ENCODE data around the gene DDX54. TPM values are rescaled to one million over a fixed set of nuclear protein-coding genes. Genes with fewer than 3 reads are reported as not detected.

DDX54 gene
- total RNA-seq, 1 donor from 2014 or later: 54.9 TPM

DNA sequence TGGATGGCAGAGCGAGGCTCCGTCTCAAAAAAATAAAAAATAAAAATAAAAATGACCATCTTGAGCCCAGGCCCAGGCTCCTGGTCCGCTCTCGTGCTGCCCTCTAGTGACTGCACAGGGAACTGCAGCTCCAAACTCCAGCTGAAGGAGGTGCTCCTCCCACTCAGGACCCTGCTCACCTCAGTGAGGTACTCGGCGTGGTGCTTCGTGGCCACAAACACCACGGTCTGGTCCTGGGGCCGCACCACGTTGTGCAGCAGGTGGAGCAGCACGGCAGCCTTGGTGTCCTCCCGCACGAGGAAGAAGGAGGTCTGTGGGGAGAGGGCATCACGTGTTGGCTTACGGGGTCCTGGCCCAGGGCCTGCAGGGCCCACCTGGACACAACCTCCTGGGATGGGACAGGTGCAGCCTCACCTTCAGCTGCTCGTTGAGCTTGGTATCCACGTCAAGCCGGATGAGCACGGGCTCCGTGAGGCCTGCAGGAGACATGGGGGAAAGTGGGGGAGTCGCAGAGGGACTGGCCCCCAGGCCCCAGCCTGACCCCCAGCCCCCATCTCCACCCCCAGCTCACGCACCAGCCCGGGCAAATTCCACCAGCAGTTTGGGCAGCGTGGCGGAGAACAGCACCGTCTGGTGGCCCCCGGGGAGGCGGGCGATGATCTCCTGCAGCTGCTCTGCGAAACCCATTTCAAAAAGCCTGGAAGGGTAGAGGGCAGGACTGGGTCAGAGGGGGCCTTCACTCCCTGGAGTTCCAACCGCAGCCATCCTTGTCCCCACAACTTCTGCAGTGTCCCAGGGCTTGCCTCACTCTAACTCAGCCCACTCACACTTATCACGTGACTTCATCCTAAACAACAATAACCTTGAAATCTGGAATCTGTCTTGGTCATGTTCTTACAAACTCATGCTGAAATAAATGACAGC, 10.6 kb downstream of the DDX54 start:
- H3K27ac ChIP-seq: no peak overlapping the region
- DNase-seq (peak; percentile 80), ATAC-seq (peak; percentile 88 to 89)
- peaks cover 100% of the 10 kb centered on the region for H3K36me3 ChIP-seq
- intact Hi-C loops (cut with DNase I): no loop called here
- TF ChIP-seq, protein P1, sequence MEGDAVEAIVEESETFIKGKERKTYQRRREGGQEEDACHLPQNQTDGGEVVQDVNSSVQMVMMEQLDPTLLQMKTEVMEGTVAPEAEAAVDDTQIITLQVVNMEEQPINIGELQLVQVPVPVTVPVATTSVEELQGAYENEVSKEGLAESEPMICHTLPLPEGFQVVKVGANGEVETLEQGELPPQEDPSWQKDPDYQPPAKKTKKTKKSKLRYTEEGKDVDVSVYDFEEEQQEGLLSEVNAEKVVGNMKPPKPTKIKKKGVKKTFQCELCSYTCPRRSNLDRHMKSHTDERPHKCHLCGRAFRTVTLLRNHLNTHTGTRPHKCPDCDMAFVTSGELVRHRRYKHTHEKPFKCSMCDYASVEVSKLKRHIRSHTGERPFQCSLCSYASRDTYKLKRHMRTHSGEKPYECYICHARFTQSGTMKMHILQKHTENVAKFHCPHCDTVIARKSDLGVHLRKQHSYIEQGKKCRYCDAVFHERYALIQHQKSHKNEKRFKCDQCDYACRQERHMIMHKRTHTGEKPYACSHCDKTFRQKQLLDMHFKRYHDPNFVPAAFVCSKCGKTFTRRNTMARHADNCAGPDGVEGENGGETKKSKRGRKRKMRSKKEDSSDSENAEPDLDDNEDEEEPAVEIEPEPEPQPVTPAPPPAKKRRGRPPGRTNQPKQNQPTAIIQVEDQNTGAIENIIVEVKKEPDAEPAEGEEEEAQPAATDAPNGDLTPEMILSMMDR (IDR thresholded peaks at IDR 0.05): peak; percentile 99
- H3K9me3 ChIP-seq: no peaks in the 10 kb centered on the region
- H3K4me3 ChIP-seq: no peak overlapping the region
- H3K4me1 ChIP-seq: peaks cover 6% of the 10 kb centered on the region
- H3K27me3 ChIP-seq (ENCODE audit: low read depth): no peaks in the 10 kb centered on the region

DNA sequence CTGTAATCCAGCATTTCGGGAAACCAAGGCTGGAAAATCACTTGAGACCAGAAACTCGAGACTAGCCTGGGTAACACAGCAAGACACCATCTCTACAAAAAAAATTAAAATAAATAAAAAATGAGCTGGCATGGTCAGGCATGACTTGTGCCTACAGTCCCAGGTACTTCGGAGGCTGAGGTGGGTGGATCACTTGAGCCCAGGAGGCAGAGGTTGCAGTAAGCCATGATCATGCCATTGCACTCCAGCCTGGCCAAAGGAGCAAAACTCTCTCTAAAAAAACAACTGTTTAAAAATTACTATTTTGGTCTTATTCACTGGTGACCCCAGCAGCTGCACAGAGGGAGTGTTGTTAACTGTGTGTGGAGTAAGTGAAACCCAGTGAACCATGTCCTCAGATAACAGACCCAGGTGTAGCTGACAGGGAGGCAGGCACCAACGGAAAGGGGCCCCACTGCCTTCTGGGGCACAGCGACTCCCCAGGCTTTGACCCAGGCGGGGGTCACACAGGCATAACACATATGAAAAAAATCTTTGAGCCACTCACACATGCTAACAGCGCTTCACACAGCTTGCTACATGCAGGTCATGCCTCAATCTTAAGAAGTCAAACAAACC, 12.1 kb downstream of the DDX54 start:
- H3K27me3 ChIP-seq (ENCODE audit: low read depth): no peaks in the 10 kb centered on the region
- intact Hi-C loops (cut with DNase I): no loop called here
- H3K27ac ChIP-seq: no peak overlapping the region
- H3K4me3 ChIP-seq: no peak overlapping the region
- TF ChIP-seq, protein P1 (IDR thresholded peaks at IDR 0.05): no peak
- peaks cover 100% of the 10 kb centered on the region for H3K36me3 ChIP-seq
- peaks cover 6% of the 10 kb centered on the region for H3K4me1 ChIP-seq
- no peaks in the 10 kb centered on the region for H3K9me3 ChIP-seq
- no peak for DNase-seq
- ATAC-seq: no peak

DNA sequence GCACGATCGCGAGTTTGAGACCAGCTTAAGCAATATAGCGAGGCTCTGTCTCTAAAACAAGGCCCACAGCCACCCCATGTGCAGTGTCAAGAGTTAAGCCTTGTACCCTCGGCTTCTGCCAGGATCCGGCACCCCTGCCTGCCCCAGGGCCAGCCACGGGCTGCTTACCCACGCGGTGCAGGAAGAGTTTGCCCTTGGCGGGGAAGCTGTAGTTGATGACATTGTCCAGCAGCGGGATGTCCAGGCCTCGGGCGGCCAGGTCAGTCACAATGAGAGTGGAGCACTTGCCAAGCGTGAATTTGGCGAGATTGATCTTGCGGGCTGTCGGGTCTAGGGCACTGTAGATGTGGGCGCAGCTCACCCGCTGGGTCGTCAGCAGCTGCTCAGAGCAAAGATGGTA, 13.1 kb downstream of the DDX54 start:
- Histone ChIP-seq H3K27me3 (ENCODE audit: low read depth) (no peaks in the 10 kb centered on the region), H3K36me3 (peaks cover 100% of the 10 kb centered on the region), H3K9me3 (no peaks in the 10 kb centered on the region), H3K4me1 (peaks cover 6% of the 10 kb centered on the region), H3K4me3 (no peak overlapping the region), H3K27ac (no peak overlapping the region)
- TF ChIP-seq, protein P1 (IDR thresholded peaks at IDR 0.05): no peak
- intact Hi-C loops (cut with DNase I): no loop called here
- DNase-seq: no peak
- ATAC-seq: no peak

DNA sequence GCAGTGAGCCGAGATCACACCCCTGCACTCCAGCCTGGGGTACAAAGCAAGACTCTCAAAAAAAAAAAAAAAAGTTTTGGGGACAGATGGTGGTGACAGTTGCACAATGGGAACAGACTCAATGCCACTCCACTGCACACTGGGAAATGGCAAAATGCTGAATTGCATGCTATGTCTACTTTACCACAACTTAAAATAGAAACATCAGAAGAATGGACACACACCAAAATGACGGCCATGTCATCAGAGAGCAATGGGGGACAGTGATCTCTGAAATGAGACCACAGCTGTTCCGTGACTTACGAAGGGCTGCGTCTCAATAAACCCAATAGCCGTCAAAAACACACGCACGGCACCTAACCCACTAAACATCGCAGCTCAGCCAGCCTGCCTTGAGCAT, 13.7 kb downstream of the DDX54 start:
- TF ChIP-seq, protein P1 (IDR thresholded peaks at IDR 0.05): no peak
- Histone ChIP-seq H3K4me3 (no peak overlapping the region), H3K27me3 (ENCODE audit: low read depth) (no peaks in the 10 kb centered on the region), H3K27ac (no peak overlapping the region), H3K4me1 (peaks cover 6% of the 10 kb centered on the region), H3K36me3 (peaks cover 100% of the 10 kb centered on the region), H3K9me3 (no peaks in the 10 kb centered on the region)
- no peak for DNase-seq
- ATAC-seq: no peak
- intact Hi-C loops (cut with DNase I): no loop called here

DNA sequence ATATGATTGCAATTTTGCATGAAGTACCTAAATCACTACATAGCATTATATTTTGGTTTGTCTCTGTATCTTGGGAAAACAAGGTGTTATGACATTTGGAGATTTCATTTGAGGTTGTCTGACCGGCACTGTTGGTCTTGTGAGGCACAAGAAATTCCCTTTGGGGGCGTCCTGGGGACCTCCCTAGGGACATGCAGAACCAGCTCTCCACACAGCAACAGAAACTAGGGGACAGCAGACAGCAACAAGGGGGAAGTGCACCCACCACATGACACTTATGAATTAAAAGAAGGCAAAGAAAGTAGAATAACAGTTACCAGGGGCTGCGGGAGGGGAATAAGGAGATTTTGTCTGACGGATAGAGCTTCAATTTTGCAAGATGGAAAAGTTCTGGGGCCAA, 14.4 kb downstream of the DDX54 start:
- DNase-seq (no peak), ATAC-seq (no peak)
- TF ChIP-seq, protein P1 (IDR thresholded peaks at IDR 0.05): no peak
- Histone ChIP-seq H3K27me3 (ENCODE audit: low read depth) (no peaks in the 10 kb centered on the region), H3K27ac (no peak overlapping the region), H3K4me1 (peaks cover 6% of the 10 kb centered on the region), H3K4me3 (no peak overlapping the region), H3K36me3 (peaks cover 100% of the 10 kb centered on the region), H3K9me3 (no peaks in the 10 kb centered on the region)
- intact Hi-C loops (cut with DNase I): no loop called here

Measured in lower lobe of right lung (tissue), 2 donors.